Gastrocnemius medialis (tissue), 4 donors: ENCODE measurements around the gene RASGEF1B. TPM values are rescaled to one million over a fixed set of nuclear protein-coding genes. Genes with fewer than 3 reads are reported as not detected.

Source experiments
- ATAC-seq, 2 donors: fragments of 150-250 bp; one replicate each; pipeline ENCODE4 v1.9.1; 2016
- DNase-seq, 2 donors: peaks; one replicate each; pipeline ENCODE4 v3.0.0-alpha.2; 2019
- H3K27ac ChIP-seq, 4 donors: fragments of 200-600 bp; sonication (generic); 1 replicate in 1 of 4; 2 replicates in 3 of 4; pipeline ENCODE4 v1.5.1; 2016 to 2018; ENCODE audit warnings: mild to moderate bottlenecking in 2 of 4, moderate library complexity in 1 of 4
- H3K27me3 ChIP-seq, 3 donors: fragments of 200-600 bp; sonication (generic) in 2 of 3; 1 replicate in 1 of 3; 2 replicates in 2 of 3; pipeline versions ENCODE4 v1.5.1 to v1.6.0; 2016 to 2019; ENCODE audit warnings: mild to moderate bottlenecking in 1 of 3, moderate library complexity in 1 of 3
- H3K36me3 ChIP-seq, 2 donors: fragments of 200-600 bp; sonication (generic) in 1 of 2; one replicate each; pipeline ENCODE4 v1.5.1; 2017 to 2018
- H3K4me1 ChIP-seq, 2 donors: fragments of 200-600 bp; sonication (generic) in 1 of 2; one replicate each; pipeline ENCODE4 v1.5.1; 2016 to 2017; ENCODE audit warnings: mild to moderate bottlenecking in 2 of 2
- H3K4me3 ChIP-seq, 4 donors: fragments of 200-600 bp; sonication (generic) in 3 of 4; 1 replicate in 1 of 4; 2 replicates in 3 of 4; pipeline ENCODE4 v1.5.1; 2016 to 2019; ENCODE audit warnings: mild to moderate bottlenecking in 2 of 4
- H3K9me3 ChIP-seq, 3 donors: fragments of 200-600 bp; sonication (generic) in 2 of 3; 1 replicate in 1 of 3; 2 replicates in 2 of 3; pipeline ENCODE4 v1.5.1; 2016 to 2019
- CTCF ChIP-seq, 5 experiments: fragments of 450-650 bp in 3 of 5; fragments of 200-600 bp in 2 of 5; sonication (generic) in 2 of 5; IDR thresholded peaks in 4 of 5; conservative IDR thresholded peaks in 1 of 5; 1 replicate in 4 of 5; 2 replicates in 1 of 5; pipeline ENCODE4 v1.5.1; 2016 to 2019; ENCODE audit warnings: antibody characterized with exemption in 5 of 5, mild to moderate bottlenecking in 3 of 5, moderate library complexity in 3 of 5
- POLR2A ChIP-seq, 2 donors: fragments of 450-650 bp; IDR thresholded peaks; one replicate each; pipeline ENCODE4 v1.6.1; 2017; ENCODE audit warnings: antibody characterized with exemption in 2 of 2, mild to moderate bottlenecking in 2 of 2, moderate library complexity in 2 of 2
- in situ Hi-C, 4 donors: fragments of 200-750 bp; cut with MboI; loops; one replicate each; pipeline versions ENCODE4 v1.15.0 to v1.8.0; 2017; ENCODE audit warnings: low sequenced_read_pairs in 4 of 4
- intact Hi-C: fragments of 100-400 bp; cut with DNase I; formaldehyde crosslinking; loops from one replicate; pipeline ENCODE4 v1.15.1; 2023; ENCODE audit warnings: low total_unique reads
- total RNA-seq, 4 donors: library from RNA; depleted of rRNA; stranded (reverse); fragments of >200 nt; gene quantifications; one replicate each; pipeline versions ENCODE4 v1.1.0 to v1.2.3, GENCODE V29; 2016

RASGEF1B gene
- total RNA-seq, 4 donors from 2014 or later, result 1.9 to 6.0 (median 5.2) TPM

DNA sequence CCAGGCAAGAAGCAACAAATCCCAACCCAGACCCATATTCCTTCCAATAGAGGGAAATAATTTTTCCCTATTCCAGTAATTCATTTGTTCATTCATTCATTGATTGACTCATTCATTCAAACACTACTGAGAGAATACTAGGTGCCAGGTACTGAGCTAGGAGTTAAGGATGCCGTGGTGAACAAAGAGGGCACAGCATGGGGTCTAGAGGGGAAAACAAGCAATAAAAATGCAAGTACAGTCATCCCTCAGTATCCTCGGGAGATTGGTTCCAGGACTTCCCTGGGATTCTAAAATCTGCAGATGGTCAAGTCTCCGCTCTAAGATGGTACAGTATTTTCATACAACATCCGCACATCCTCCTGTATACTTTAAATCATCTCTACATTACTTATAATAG, 18.7 kb downstream of the RASGEF1B start:
- H3K36me3 ChIP-seq, result peaks cover 0 to 19% of the 10 kb centered on the region in 2 donors
- no peaks in the 10 kb centered on the region for H3K27me3 ChIP-seq
- no peaks in the 10 kb centered on the region for H3K4me1 ChIP-seq
- intact Hi-C loops, result no loop called here
- ATAC-seq, result no peak
- no peaks in the 10 kb centered on the region for H3K9me3 ChIP-seq
- in situ Hi-C loops, result loop anchor here in 2 of 4 donors (25.0 kb wide), 2 partner anchors 809 to 834 kb away; no protein-coding TSS in a partner anchor
- no peak overlapping the region for H3K27ac ChIP-seq
- no peak for DNase-seq
- no peak overlapping the region for H3K4me3 ChIP-seq
- no peak for TF ChIP-seq POLR2A (IDR thresholded peaks at IDR 0.05)
- TF ChIP-seq CTCF (IDR thresholded peaks at IDR 0.05 in 4 of 5, conservative IDR thresholded peaks at IDR 0.05 in 1 of 5), result no peak

DNA sequence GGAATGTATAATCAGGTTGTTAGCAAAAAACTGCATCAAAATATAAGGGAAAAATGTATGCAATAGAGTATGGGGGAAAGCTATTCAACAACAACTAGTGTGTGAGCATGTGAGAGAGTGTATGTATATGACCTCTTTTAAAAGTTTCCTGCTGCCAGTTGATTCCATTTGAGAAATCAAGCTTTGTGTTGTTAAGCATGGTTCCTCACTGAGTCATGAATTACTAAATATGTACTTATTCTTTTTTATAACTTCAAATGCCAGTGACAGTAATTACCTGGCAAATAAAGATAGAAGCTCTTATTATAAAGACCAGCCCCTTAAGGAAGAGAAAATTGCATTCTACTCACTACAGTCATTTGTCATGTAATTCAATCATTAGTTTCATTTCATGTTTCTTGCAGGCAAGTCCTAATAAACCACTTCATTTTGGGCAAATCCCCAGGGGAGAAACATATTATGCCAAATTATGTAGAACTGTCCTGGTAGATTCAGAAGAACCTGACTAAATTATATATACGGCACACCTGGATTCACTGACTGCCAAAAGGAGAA, 19.2 kb downstream of the RASGEF1B start:
- in situ Hi-C loops, result loop anchor here in 2 of 4 donors (25.0 kb wide), 2 partner anchors 810 to 835 kb away; no protein-coding TSS in a partner anchor
- no peaks in the 10 kb centered on the region for H3K27me3 ChIP-seq
- DNase-seq (no peak), ATAC-seq (no peak)
- no peak overlapping the region for H3K27ac ChIP-seq
- intact Hi-C loops, result no loop called here
- no peaks in the 10 kb centered on the region for H3K9me3 ChIP-seq
- TF ChIP-seq POLR2A (IDR thresholded peaks at IDR 0.05) (no peak), CTCF (IDR thresholded peaks at IDR 0.05 in 4 of 5, conservative IDR thresholded peaks at IDR 0.05 in 1 of 5) (no peak)
- H3K4me1 ChIP-seq, result no peaks in the 10 kb centered on the region
- H3K36me3 ChIP-seq, result peaks cover 0 to 20% of the 10 kb centered on the region in 2 donors
- H3K4me3 ChIP-seq, result no peak overlapping the region

GRCh38 chr4:81449015-81449414, 22.7 kb downstream of the RASGEF1B start:
- Histone ChIP-seq H3K27ac (no peak overlapping the region), H3K9me3 (no peaks in the 10 kb centered on the region), H3K4me3 (no peak overlapping the region), H3K4me1 (no peaks in the 10 kb centered on the region), H3K36me3 (peaks cover 0 to 45% of the 10 kb centered on the region in 2 donors), H3K27me3 (no peaks in the 10 kb centered on the region)
- in situ Hi-C loops (no loop called here), intact Hi-C loops (no loop called here)
- no peak for DNase-seq
- TF ChIP-seq POLR2A (IDR thresholded peaks at IDR 0.05), result no peak
- no peak for TF ChIP-seq CTCF (IDR thresholded peaks at IDR 0.05 in 4 of 5, conservative IDR thresholded peaks at IDR 0.05 in 1 of 5)
- ATAC-seq, result no peak

DNA sequence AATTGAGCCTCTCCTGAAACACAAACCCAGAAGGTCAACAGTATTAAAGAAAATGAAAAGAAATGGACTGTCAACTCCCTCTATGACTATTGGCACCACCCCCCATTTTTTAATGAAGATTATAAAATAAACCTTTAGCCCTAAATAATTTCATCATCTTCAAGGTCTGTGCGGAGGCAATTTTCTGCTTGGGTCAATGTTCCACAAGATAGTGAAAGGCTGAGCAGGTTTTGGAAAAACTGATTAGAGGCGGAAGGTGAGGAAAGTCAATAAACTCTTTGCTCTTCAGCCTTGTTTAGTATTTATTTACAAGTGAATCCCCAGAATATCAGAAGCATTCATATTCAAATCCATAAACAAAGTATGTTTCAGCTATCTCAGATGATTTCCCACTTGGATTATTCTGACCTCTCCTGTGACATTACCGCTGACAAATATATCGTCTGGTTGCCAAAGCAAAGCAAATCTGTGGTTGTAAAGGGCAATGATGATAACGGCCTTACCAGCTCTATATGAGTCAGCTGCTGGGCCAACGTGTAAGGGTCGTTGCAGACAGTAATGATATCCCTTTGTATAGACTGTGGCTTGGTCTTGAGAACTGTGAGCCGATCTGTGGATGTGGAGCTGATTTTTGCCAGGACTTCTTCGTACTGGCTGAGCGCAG, 24.0 kb downstream of the RASGEF1B start:
- intact Hi-C loops, result no loop called here
- H3K9me3 ChIP-seq, result no peaks in the 10 kb centered on the region
- H3K27ac ChIP-seq, result no peak overlapping the region
- no peak overlapping the region for H3K4me3 ChIP-seq
- ATAC-seq (no peak), DNase-seq (no peak)
- no peaks in the 10 kb centered on the region for H3K4me1 ChIP-seq
- peaks cover 0 to 57% of the 10 kb centered on the region in 2 donors for H3K36me3 ChIP-seq
- TF ChIP-seq CTCF (IDR thresholded peaks at IDR 0.05 in 4 of 5, conservative IDR thresholded peaks at IDR 0.05 in 1 of 5), result no peak
- no peak for TF ChIP-seq POLR2A (IDR thresholded peaks at IDR 0.05)
- no peaks in the 10 kb centered on the region for H3K27me3 ChIP-seq
- in situ Hi-C loops, result no loop called here
